Keratinocyte (primary cell): ENCODE data around the gene HTRA3. TPM values are rescaled to one million over a fixed set of nuclear protein-coding genes. Genes with fewer than 3 reads are reported as not detected.

Experiments used
- DNase-seq: peaks from one replicate; pipeline ENCODE4 v3.0.0-alpha.2; 2011; ENCODE audit warnings: low read depth, missing footprints, low spot score
- FAIRE-seq: peaks from 2 replicates; lab custom pipeline; 2011; peaks lifted over from hg19 to GRCh38; lab: Jason Lieb, UNC
- H2AFZ ChIP-seq: 2 replicates; pipeline ENCODE4 v1.6.0; 2012; ENCODE audit warnings: low read length, control low read depth, inconsistent platforms; ENCODE audit not compliant: control insufficient read depth
- H3K27ac ChIP-seq: 2 replicates; pipeline ENCODE4 v1.5.1; 2011; ENCODE audit warnings: low read length; ENCODE audit not compliant: control insufficient read depth, insufficient read depth
- H3K27me3 ChIP-seq: 3 replicates; pipeline ENCODE4 v1.6.0; 2011; ENCODE audit warnings: low read length; ENCODE audit not compliant: control insufficient read depth, insufficient read depth; ENCODE audit errors: extremely low read depth
- H3K36me3 ChIP-seq, 2 experiments: 2 replicates in 1 of 2; 3 replicates in 1 of 2; pipeline ENCODE4 v1.5.1; 2011; ENCODE audit warnings: low read length in 2 of 2, mild to moderate bottlenecking in 1 of 2; ENCODE audit not compliant: control insufficient read depth in 2 of 2, insufficient read depth in 2 of 2; ENCODE audit errors: extremely low read depth in 1 of 2
- H3K4me1 ChIP-seq: 3 replicates; pipeline ENCODE4 v1.5.1; 2011; ENCODE audit warnings: low read length; ENCODE audit not compliant: control insufficient read depth, insufficient read depth; ENCODE audit errors: extremely low read depth
- H3K4me2 ChIP-seq: 3 replicates; pipeline ENCODE4 v1.6.0; 2011; ENCODE audit warnings: low read depth, low read length; ENCODE audit not compliant: control insufficient read depth, insufficient read depth; ENCODE audit errors: extremely low read depth
- H3K4me3 ChIP-seq, 3 experiments: fragments of 200-600 bp in 1 of 3; sonication (generic) in 1 of 3; 2 replicates in 2 of 3; 3 replicates in 1 of 3; pipeline ENCODE4 v1.5.1; 2011 to 2016; ENCODE audit warnings: low read length in 3 of 3, mild to moderate bottlenecking in 3 of 3, control low read depth in 2 of 3, inconsistent platforms in 1 of 3, low read depth in 1 of 3, mixed read lengths in 1 of 3, mixed run types in 1 of 3, moderate library complexity in 1 of 3; ENCODE audit not compliant: control insufficient read depth in 2 of 3, insufficient read depth in 2 of 3; ENCODE audit errors: extremely low read depth in 1 of 3
- H3K79me2 ChIP-seq: 2 replicates; pipeline ENCODE4 v1.6.0; 2012; ENCODE audit warnings: low read length; ENCODE audit not compliant: control insufficient read depth, insufficient read depth
- H3K9ac ChIP-seq: 3 replicates; pipeline ENCODE4 v1.6.0; 2011; ENCODE audit warnings: low read length; ENCODE audit not compliant: control insufficient read depth, insufficient read depth; ENCODE audit errors: extremely low read depth
- H3K9me1 ChIP-seq: 3 replicates; pipeline ENCODE4 v1.6.0; 2011; ENCODE audit warnings: low read length; ENCODE audit not compliant: control insufficient read depth, insufficient read depth; ENCODE audit errors: extremely low read depth
- H3K9me3 ChIP-seq: 2 replicates; pipeline ENCODE4 v1.5.1; 2012; ENCODE audit warnings: low read depth, low read length; ENCODE audit not compliant: control insufficient read depth
- H4K20me1 ChIP-seq: 3 replicates; pipeline ENCODE4 v1.6.0; 2011; ENCODE audit warnings: low read length; ENCODE audit not compliant: control insufficient read depth, insufficient read depth; ENCODE audit errors: extremely low read depth
- CTCF ChIP-seq, 3 experiments: IDR thresholded peaks in 1 of 3; conservative IDR thresholded peaks in 1 of 3; optimal IDR thresholded peaks in 1 of 3; 2 replicates in 2 of 3; 3 replicates in 1 of 3; pipeline versions ENCODE3 to v1.5.1; 2011; ENCODE audit warnings: low read length in 3 of 3, mild to moderate bottlenecking in 3 of 3, moderate library complexity in 2 of 3, control low read depth in 1 of 3, inconsistent platforms in 1 of 3; ENCODE audit not compliant: insufficient read depth in 2 of 3; ENCODE audit errors: extremely low read depth in 1 of 3
- EZH2 ChIP-seq: IDR thresholded peaks from one replicate; pipeline ENCODE4 v1.6.1; 2012; ENCODE audit warnings: inconsistent platforms, mild to moderate bottlenecking, low read length, moderate library complexity
- dilution Hi-C: fragments of 300-500 bp; cut with MboI; formaldehyde crosslinking; loops from one replicate; pipeline ENCODE4 v1.7.0; 2020; ENCODE audit warnings: low sequenced_read_pairs; ENCODE audit not compliant: extremely low pct_ligation_motif_present
- polyA plus RNA-seq, 5 experiments: library from polyadenylated mRNA; depleted of rRNA in 3 of 5; stranded (reverse) in 3 of 5; stranded (forward) in 1 of 5; unstranded in 1 of 5; fragments of >200 nt; gene quantifications; 1 replicate in 1 of 5; 2 replicates in 3 of 5; 3 replicates in 1 of 5; pipeline versions ENCODE4 v1.2.1 to v1.2.3, GENCODE V29; 2011 to 2012; ENCODE audit warnings: missing spikeins in 2 of 5, low read depth in 1 of 5, low replicate concordance in 1 of 5

Gene HTRA3
- polyA plus RNA-seq, 1 donor (not counting 4 experiments of a cell fraction or from before 2014, with no cell fraction given): not detected

DNA sequence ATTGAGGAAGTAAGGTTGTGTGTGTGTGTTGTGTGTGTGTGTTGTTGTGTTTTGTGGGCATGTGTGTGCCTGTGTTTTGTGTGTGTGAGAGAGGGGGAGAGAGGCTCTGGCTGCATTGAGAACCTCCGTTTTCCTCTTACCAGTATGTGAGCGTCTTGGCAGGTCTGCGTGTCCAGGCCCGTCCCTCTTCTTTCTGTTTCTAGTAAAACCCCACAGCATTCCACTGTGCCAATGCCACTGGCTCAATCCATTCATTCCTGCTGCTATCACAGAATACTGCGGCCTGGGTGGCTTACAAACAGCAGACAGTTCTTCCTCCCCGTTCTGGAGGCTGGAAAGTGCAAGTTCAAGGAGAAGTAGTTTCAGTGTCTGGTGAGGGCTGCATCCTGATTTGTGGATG is 15.5 kb upstream of the HTRA3 start:
- peak; percentile 69 for FAIRE-seq
- TF ChIP-seq EZH2 (no peak), CTCF (optimal IDR thresholded peaks at IDR 0.05 in 1 of 3, IDR thresholded peaks at IDR 0.05 in 1 of 3, conservative IDR thresholded peaks at IDR 0.05 in 1 of 3; ENCODE audit: extremely low read depth in 1 of 3, insufficient read depth in 2 of 3, low read length in 3 of 3) (no peak)
- Histone ChIP-seq H3K9ac (no peak overlapping the region), H3K79me2 (no peaks in the 10 kb centered on the region), H3K4me2 (peak overlapping the region; percentile 62), H3K36me3 (no peaks in the 10 kb centered on the region), H3K4me1 (peaks cover 6% of the 10 kb centered on the region), H3K27me3 (peaks cover 10% of the 10 kb centered on the region), H3K9me3 (no peaks in the 10 kb centered on the region), H2AFZ (peak overlapping the region; percentile 59), H4K20me1 (no peaks in the 10 kb centered on the region), H3K9me1 (no peaks in the 10 kb centered on the region), H3K27ac (no peak overlapping the region), H3K4me3 (no peak overlapping the region)
- dilution Hi-C loops: loop anchor here (25.0 kb wide), 1 partner anchor 158 kb away; no protein-coding TSS in a partner anchor
- DNase-seq: peak; percentile 25

DNA sequence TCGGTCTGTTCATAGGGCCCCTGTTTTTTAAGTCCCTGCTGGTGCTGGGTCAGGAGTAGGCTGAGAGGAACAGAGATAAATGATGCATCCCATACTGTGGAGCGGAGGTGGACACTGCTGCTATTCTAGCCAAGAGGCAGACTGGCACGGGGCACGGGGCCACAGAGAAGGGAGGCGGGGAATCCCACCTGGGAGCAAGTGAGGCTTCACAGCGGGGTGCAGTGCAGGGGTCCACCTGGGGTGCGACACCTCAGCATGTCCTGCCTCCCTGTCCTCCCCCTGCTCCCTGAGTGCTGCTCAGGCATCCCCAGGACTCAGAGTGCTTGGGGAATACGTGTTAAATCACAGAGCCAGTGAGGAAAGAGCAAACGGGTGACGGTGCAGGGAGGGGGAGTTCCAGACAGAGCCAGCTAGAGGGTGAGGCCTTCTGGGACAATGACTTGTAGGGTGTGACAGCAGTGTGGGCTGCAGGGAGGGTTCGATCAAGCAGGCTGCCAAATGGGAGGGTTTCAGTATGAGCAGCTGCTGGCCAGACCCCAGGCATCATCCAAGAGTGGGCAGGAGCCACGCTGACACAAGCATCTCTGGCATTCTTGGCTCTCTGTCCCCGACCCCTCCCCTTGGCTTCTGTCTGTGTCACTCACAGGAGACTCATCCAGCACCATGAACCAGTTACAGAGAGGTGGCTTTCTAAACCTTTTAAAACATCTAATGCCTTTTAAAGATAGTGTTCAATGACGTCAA is 13.7 kb upstream of the HTRA3 start:
- H3K27me3 ChIP-seq: peaks cover 7% of the 10 kb centered on the region
- no peak for TF ChIP-seq CTCF (optimal IDR thresholded peaks at IDR 0.05 in 1 of 3, IDR thresholded peaks at IDR 0.05 in 1 of 3, conservative IDR thresholded peaks at IDR 0.05 in 1 of 3; ENCODE audit: extremely low read depth in 1 of 3, insufficient read depth in 2 of 3, low read length in 3 of 3)
- no peak for TF ChIP-seq EZH2
- dilution Hi-C loops: loop anchor here (25.0 kb wide), 1 partner anchor 156 kb away; no protein-coding TSS in a partner anchor
- FAIRE-seq (no peak), DNase-seq (no peak)
- no peak overlapping the region for H2AFZ ChIP-seq
- H3K9me1 ChIP-seq: no peaks in the 10 kb centered on the region
- peaks cover 6% of the 10 kb centered on the region for H3K4me1 ChIP-seq
- H4K20me1 ChIP-seq: no peaks in the 10 kb centered on the region
- no peak overlapping the region for H3K4me3 ChIP-seq
- no peak overlapping the region for H3K9ac ChIP-seq
- no peak overlapping the region for H3K27ac ChIP-seq
- no peaks in the 10 kb centered on the region for H3K36me3 ChIP-seq
- H3K79me2 ChIP-seq: no peaks in the 10 kb centered on the region
- no peaks in the 10 kb centered on the region for H3K9me3 ChIP-seq
- no peak overlapping the region for H3K4me2 ChIP-seq
